ENCODE results near the gene ZBTB33.

The ZBTB33 gene

GRCh38 chrX:120301960-120302359 is 51.3 kb downstream of the ZBTB33 start:
- TF ChIP-seq CTCF (IDR thresholded peaks at IDR 0.05), result no peak

GRCh38 chrX:120302434-120302833 is 51.8 kb downstream of the ZBTB33 start:
- no peak for TF ChIP-seq CTCF (IDR thresholded peaks at IDR 0.05)

- TF ChIP-seq CTCF (IDR thresholded peaks at IDR 0.05), result no peak
Observed at GRCh38 chrX:120304256-120304655, 53.6 kb downstream of the ZBTB33 start.

GRCh38 chrX:120305531-120306141 is 55.0 kb downstream of the ZBTB33 start:
- TF ChIP-seq CTCF (IDR thresholded peaks at IDR 0.05), result no peak

GRCh38 chrX:120306630-120307029 is 56.0 kb downstream of the ZBTB33 start:
- no peak for TF ChIP-seq CTCF (IDR thresholded peaks at IDR 0.05)

Measured in LNCAP (cell line).